GM06990 (cell line): Measurements from ENCODE around the gene RBM23.

Source experiments
- DNase-seq: peaks from one replicate; pipeline ENCODE4 v3.0.0-alpha.2; 2011; ENCODE audit not compliant: insufficient read length; ENCODE audit errors: extremely low read depth
- H3K27me3 ChIP-seq: replicated peaks from 2 replicates; pipeline ENCODE4 v1.6.0; 2011; ENCODE audit warnings: low read length; ENCODE audit not compliant: control insufficient read depth, insufficient read depth
- H3K36me3 ChIP-seq: 2 replicates; pipeline ENCODE4 v1.5.1; 2011; ENCODE audit warnings: low read length; ENCODE audit not compliant: control insufficient read depth, insufficient read depth
- H3K4me3 ChIP-seq: replicated peaks from 2 replicates; pipeline ENCODE4 v1.5.1; 2011; ENCODE audit warnings: low read depth, mild to moderate bottlenecking, control low read depth, low read length
- TF ChIP-seq, protein P1 (sequence below): IDR thresholded peaks from 2 replicates; pipeline ENCODE4 v1.5.1; 2011; ENCODE audit warnings: low read length, control low read depth, mild to moderate bottlenecking, inconsistent platforms; ENCODE audit not compliant: insufficient read depth, poor library complexity, severe bottlenecking

RBM23 gene

GRCh38 chr14:22901799-22902198, 17.1 kb downstream of the RBM23 start:
- TF ChIP-seq, protein P1, sequence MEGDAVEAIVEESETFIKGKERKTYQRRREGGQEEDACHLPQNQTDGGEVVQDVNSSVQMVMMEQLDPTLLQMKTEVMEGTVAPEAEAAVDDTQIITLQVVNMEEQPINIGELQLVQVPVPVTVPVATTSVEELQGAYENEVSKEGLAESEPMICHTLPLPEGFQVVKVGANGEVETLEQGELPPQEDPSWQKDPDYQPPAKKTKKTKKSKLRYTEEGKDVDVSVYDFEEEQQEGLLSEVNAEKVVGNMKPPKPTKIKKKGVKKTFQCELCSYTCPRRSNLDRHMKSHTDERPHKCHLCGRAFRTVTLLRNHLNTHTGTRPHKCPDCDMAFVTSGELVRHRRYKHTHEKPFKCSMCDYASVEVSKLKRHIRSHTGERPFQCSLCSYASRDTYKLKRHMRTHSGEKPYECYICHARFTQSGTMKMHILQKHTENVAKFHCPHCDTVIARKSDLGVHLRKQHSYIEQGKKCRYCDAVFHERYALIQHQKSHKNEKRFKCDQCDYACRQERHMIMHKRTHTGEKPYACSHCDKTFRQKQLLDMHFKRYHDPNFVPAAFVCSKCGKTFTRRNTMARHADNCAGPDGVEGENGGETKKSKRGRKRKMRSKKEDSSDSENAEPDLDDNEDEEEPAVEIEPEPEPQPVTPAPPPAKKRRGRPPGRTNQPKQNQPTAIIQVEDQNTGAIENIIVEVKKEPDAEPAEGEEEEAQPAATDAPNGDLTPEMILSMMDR: no peak
- Histone ChIP-seq H3K4me3 (no peak overlapping the region), H3K36me3 (peaks cover 51% of the 10 kb centered on the region), H3K27me3 (no peaks in the 10 kb centered on the region)
- no peak for DNase-seq

DNA sequence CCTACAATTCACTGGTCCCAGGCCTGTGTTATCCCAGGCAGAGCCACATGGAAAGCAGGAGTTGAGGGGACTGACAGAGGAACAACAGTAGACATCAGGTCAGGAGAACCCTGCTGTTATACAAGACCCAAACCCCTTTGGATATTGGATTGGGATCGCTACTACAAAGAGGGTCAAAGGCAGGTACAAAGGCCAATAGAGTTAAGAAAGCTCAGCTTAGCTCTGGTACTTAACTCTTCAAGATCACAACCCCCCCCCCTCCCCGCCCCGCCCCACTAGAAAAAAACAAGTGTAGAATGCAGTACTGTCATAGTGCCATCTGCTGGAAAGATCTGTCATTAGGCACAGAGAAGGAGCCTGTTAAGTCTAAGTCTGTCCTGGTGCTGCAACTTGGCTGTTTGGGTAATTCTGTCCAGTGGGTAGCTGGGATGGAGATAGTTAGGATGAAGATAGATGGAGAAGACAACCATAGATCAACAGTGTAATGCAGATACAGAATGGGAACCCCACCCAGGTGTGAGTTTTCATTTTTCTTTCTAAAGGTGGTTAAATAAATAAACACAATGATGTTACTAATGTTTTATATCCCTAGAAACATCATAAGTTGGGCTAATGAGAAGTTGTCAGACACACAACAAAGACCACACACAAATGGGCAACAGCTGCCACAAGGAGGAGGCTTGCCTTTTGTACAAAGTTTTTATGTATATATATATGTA, 18.7 kb downstream of the RBM23 start:
- Histone ChIP-seq H3K4me3 (no peak overlapping the region), H3K27me3 (no peaks in the 10 kb centered on the region), H3K36me3 (peaks cover 41% of the 10 kb centered on the region)
- TF ChIP-seq, protein P1: peak; percentile 68
- DNase-seq: no peak

- no peaks in the 10 kb centered on the region for H3K27me3 ChIP-seq
- TF ChIP-seq, protein P1: no peak
- peaks cover 30% of the 10 kb centered on the region for H3K36me3 ChIP-seq
- no peak overlapping the region for H3K4me3 ChIP-seq
- DNase-seq: no peak
Measured at GRCh38 chr14:22898302-22899090, 20.5 kb downstream of the RBM23 start.

DNA sequence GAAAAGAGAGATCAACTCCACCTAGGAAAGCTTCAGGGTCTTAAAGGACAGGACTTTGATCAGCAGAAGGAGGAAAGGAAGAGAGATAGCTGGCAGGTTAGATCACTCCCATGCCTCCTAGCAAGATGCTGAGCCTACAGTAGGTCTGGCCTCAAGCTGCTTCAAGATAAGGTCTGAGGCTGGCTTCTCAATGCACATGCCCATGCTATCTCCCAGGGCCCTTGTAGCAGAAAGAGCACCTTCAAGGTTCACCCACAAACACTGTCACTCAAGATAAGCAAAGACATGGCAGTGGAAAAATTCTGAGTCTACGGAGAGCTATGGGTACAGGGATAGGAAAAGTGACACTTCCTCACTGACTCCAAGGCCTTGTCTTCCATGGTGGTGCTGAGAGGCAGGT, 21.6 kb downstream of the RBM23 start:
- no peak for DNase-seq
- H3K27me3 ChIP-seq: no peaks in the 10 kb centered on the region
- TF ChIP-seq, protein P1: no peak
- H3K4me3 ChIP-seq: no peak overlapping the region
- peaks cover 28% of the 10 kb centered on the region for H3K36me3 ChIP-seq

DNA sequence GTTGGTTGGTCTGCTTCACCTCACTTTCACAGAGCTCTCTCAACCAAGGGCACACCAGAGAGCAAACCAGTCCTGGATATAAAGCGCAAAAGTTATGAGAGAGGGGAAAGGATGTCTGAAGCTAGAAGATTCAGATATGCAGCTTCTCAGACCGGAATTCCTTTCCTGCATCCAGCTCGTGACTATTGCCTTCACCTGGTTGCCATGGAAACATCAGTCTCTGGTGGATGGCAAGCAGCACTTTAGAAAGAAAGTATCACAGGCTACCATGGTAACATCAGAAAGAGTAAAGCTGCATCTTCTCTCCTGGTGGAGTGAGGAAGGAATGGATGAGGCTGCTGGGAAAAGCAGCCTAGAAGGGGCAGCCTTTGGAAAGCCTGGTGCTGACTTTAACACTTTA, 22.2 kb downstream of the RBM23 start:
- DNase-seq: no peak
- Histone ChIP-seq H3K36me3 (peaks cover 26% of the 10 kb centered on the region), H3K4me3 (no peak overlapping the region), H3K27me3 (no peaks in the 10 kb centered on the region)
- TF ChIP-seq, protein P1: no peak
